Lower lobe of right lung (tissue), 2 donors: ENCODE data around the gene PAK6. TPM values are rescaled to one million over a fixed set of nuclear protein-coding genes. Genes with fewer than 3 reads are reported as not detected.
A peak's percentile ranks its signal among the peaks of the same experiment; 100 is the strongest.

Experiments
- ATAC-seq, 2 donors: fragments of 200-7000 bp; cut with Tn5 transposase; one replicate each; pipeline ENCODE4 v1.9.1; 2020 to 2022; ENCODE audit warnings: mild to moderate bottlenecking in 2 of 2, moderate library complexity in 2 of 2
- DNase-seq: peaks from one replicate; pipeline ENCODE4 v3.0.0-alpha.2; 2020
- H3K27ac ChIP-seq: fragments of 200-600 bp; one replicate; pipeline ENCODE4 v1.8.0; 2022
- H3K27me3 ChIP-seq: fragments of 200-600 bp; one replicate; pipeline ENCODE4 v1.8.0; 2022; ENCODE audit warnings: low read depth
- H3K36me3 ChIP-seq: fragments of 200-600 bp; one replicate; pipeline ENCODE4 v1.8.0; 2022; ENCODE audit warnings: mild to moderate bottlenecking
- H3K4me1 ChIP-seq: fragments of 200-600 bp; one replicate; pipeline ENCODE4 v1.8.0; 2022
- H3K4me3 ChIP-seq: fragments of 200-600 bp; one replicate; pipeline ENCODE4 v1.8.0; 2022; ENCODE audit warnings: mild to moderate bottlenecking
- H3K9me3 ChIP-seq: fragments of 200-600 bp; one replicate; pipeline ENCODE4 v1.8.0; 2022
- intact Hi-C: fragments of 100-400 bp; cut with DNase I; formaldehyde crosslinking; loops from one replicate; pipeline ENCODE4 v1.11.0; 2022
- total RNA-seq: library from RNA; stranded (reverse); fragmentation: NEBNext Ultra II Directional; extraction: Animal tissue kit (Norgen Biotek cat#: 25700); gene quantifications from one replicate; pipeline ENCODE4 v1.2.1, GENCODE V29; 2021
- TF ChIP-seq, protein P1 (sequence below): fragments of 200-600 bp; IDR thresholded peaks from one replicate; pipeline ENCODE4 v1.8.0; 2022; ENCODE audit warnings: antibody characterized with exemption, mild to moderate bottlenecking
- donor health status: DM: no; HTN: yes; CAD: no; lungs with severe emphysema.

The PAK6 gene
- total RNA-seq, 1 donor from 2014 or later = 5.6 TPM

DNA sequence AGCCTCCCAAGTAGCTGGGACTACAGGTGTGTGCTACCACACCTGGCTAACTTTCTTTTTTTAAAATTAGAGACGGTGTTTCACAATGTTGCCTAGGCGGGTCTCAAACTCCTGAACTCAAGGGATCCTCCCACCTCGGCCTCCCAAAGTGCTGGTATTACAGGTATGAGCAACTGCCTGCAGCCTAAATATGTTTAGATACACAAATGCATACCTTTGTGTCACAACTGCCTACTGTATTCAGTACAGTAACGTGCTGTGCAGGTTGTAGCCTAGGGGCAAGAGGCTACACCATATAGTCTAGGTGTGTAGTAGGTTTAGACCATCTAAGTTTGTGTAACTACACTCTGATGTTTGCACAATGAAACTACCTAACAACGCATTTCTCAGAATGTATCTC, 9.5 kb upstream of the PAK6 start:
- H3K27ac ChIP-seq = no peak overlapping the region
- intact Hi-C loops = no loop called here
- ATAC-seq (no peak), DNase-seq (no peak)
- no peaks in the 10 kb centered on the region for H3K27me3 ChIP-seq
- H3K36me3 ChIP-seq = no peaks in the 10 kb centered on the region
- TF ChIP-seq, protein P1, sequence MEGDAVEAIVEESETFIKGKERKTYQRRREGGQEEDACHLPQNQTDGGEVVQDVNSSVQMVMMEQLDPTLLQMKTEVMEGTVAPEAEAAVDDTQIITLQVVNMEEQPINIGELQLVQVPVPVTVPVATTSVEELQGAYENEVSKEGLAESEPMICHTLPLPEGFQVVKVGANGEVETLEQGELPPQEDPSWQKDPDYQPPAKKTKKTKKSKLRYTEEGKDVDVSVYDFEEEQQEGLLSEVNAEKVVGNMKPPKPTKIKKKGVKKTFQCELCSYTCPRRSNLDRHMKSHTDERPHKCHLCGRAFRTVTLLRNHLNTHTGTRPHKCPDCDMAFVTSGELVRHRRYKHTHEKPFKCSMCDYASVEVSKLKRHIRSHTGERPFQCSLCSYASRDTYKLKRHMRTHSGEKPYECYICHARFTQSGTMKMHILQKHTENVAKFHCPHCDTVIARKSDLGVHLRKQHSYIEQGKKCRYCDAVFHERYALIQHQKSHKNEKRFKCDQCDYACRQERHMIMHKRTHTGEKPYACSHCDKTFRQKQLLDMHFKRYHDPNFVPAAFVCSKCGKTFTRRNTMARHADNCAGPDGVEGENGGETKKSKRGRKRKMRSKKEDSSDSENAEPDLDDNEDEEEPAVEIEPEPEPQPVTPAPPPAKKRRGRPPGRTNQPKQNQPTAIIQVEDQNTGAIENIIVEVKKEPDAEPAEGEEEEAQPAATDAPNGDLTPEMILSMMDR = no peak
- no peaks in the 10 kb centered on the region for H3K4me1 ChIP-seq
- no peaks in the 10 kb centered on the region for H3K9me3 ChIP-seq
- no peak overlapping the region for H3K4me3 ChIP-seq

DNA sequence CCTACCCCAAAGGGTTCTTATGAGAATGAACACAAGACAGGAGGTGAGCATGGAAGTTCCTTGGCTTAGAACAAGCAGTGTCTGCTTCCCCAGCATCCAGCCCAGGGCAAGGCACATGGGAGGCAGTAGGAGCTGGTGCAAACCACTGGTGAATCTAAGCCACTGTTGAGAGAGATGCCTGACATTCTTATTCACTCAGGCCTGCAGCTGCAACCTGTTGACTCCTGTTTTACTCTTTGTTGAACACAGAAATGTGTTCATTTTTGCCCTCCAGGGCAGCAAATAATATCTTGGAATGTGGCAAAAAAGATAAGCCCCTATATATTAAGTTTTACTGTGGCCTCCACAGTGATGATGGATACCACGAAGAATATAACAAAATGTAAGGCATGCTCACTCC, 8.9 kb upstream of the PAK6 start:
- Histone ChIP-seq H3K4me1 (peaks cover 4% of the 10 kb centered on the region), H3K36me3 (no peaks in the 10 kb centered on the region), H3K4me3 (no peak overlapping the region), H3K27me3 (no peaks in the 10 kb centered on the region), H3K9me3 (no peaks in the 10 kb centered on the region), H3K27ac (no peak overlapping the region)
- DNase-seq (no peak), ATAC-seq (no peak)
- TF ChIP-seq, protein P1 = no peak
- intact Hi-C loops = no loop called here

DNA sequence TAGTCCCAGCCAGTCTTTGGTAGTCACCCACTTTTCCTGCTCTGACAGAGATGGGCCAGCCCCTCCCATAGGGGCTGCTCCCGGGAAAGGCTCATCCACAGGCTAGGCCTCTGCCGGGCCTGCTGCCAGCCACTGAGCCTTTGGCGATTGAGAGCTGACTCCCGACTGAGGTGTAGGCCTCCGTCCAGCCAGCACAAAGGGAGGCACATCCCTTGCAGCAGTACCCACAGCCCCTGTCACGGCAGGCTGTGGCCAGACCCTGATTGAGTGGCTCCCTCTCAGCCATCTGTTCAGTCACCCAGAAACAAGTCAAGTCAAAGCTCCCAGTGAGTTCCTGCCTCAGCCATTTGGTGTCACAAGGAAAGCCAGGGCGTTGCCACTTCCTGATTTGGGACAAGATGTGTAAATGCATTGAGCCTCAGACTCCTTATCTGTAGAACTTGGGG, 6.2 kb upstream of the PAK6 start:
- no peaks in the 10 kb centered on the region for H3K9me3 ChIP-seq
- intact Hi-C loops = no loop called here
- H3K36me3 ChIP-seq = no peaks in the 10 kb centered on the region
- H3K27ac ChIP-seq = no peak overlapping the region
- ATAC-seq (peak in 1 of 2 donors; percentile 5), DNase-seq (no peak)
- no peak overlapping the region for H3K4me3 ChIP-seq
- TF ChIP-seq, protein P1 = no peak
- H3K27me3 ChIP-seq = no peaks in the 10 kb centered on the region
- H3K4me1 ChIP-seq = peaks cover 7% of the 10 kb centered on the region

DNA sequence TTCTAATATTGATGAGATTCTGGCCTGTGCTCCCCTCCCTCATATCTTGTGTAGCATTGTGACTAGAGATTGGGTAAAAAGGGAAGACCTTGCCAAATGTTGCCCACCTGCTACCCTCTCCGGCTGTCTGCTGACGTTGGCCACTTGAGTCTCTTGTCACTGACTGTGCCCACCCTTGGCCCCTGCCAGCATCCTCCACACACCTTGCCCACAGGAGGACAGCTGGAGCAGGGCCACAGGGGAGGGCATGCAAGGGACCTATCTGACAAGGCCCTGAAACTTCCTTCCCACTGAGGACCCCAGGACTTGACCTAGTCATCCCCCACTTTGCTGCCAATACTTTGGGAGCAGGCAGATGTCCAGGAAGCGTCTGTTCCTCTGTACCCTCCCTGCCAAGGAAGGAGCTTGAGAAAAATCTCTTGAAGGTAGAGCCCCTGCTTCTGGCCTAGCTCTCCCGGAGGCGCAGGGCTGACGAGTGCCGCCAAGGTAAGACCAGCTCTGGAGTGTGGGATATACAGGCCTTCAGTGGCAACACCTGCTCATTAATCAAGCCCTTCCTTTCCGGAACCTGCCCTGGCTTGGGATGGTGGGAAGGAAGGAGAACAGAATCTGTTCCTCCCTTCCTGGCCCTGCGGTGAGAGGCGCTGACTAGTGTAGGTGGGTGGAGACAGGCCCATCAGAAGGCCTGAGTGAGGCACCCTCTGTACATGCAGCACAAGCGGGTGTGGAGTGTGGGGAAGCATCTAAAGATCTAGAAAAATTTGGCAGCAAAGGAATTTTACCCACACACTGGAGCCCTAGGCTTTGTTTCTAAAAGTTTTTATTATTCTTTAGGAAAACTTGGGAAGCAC, 4.9 kb upstream of the PAK6 start:
- Histone ChIP-seq H3K4me1 (peaks cover 8% of the 10 kb centered on the region), H3K9me3 (no peaks in the 10 kb centered on the region), H3K27me3 (peaks cover 4% of the 10 kb centered on the region), H3K4me3 (no peak overlapping the region), H3K36me3 (no peaks in the 10 kb centered on the region), H3K27ac (no peak overlapping the region)
- DNase-seq (no peak), ATAC-seq (no peak)
- intact Hi-C loops = no loop called here
- TF ChIP-seq, protein P1 = no peak

DNA sequence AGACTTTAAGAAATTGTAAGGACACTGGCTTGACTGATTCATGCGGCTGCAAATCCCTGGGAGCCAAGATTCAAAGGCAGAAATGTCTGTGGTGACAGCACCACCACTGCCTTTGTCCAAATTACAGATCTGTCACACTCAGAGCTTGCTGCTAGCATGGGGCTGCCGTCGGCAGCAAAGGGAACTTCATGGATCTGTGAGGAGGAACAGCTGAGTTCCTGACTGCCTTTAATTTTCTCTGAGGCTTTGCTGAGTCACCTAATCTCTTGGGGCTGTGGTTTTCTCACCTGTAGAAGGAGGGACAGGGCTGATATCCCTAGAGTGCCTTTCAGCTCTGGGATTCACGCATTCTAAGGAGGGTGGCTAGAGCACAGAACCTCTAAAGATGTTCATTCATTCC, 4.1 kb upstream of the PAK6 start:
- DNase-seq (no peak), ATAC-seq (no peak)
- H3K4me3 ChIP-seq = no peak overlapping the region
- TF ChIP-seq, protein P1 = no peak
- peaks cover 14% of the 10 kb centered on the region for H3K4me1 ChIP-seq
- intact Hi-C loops = no loop called here
- H3K27ac ChIP-seq = peak overlapping the region; percentile 10
- no peaks in the 10 kb centered on the region for H3K9me3 ChIP-seq
- peaks cover 12% of the 10 kb centered on the region for H3K27me3 ChIP-seq
- no peaks in the 10 kb centered on the region for H3K36me3 ChIP-seq
